SIG-M5 treated with dmso at 0.1 percent for 504 hours (cell line): ENCODE results near the gene PCSK7.

Experiments used
- DNase-seq: peaks from one replicate; lab custom pipeline; 2025; ENCODE audit not compliant: unreplicated experiment; lab: John Stamatoyannopoulos, UW

Gene PCSK7

GRCh38 chr11:117170210-117170609, 61.7 kb downstream of the PCSK7 start:
- no peak for DNase-seq

DNA sequence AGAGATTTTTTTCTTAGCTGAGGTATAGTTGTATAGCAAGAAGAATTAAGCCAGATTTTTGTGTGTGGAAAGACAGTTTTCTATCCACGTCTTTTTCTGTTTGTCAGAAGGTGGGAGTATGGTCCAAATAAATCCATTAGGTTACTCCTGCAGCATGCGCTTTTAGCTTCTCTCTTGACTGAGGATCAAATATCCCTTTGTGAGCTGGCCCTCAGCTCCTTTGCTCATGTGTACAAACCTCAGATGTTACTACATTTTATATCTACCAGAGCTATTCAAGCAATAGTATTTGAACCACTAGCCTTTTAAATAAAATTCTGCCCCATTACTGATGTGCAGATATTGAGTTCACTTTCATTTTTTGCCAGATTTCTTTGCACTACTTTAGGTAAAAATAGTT, 62.1 kb downstream of the PCSK7 start:
- no peak for DNase-seq

GRCh38 chr11:117166491-117166890, 65.4 kb downstream of the PCSK7 start:
- DNase-seq = no peak

GRCh38 chr11:117160826-117161225, 71.0 kb downstream of the PCSK7 start:
- no peak for DNase-seq

DNA sequence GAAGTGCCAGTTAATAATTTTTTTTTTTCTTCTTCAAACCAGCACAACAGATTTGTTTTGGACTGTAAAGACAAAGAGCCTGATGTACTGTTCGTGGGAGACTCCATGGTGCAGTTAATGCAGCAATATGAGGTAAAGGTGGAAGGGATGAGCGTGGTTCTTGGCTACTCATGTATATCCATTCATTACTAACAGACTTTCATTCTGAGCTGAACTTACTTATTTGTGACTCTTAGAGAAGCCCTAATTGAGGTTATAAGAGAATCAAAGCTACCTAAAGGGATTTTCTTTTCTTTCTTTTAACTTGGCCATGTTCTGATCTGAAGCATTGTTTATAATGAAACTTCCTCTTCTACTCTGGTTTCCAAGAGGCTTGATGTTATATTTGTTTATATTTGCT, 72.0 kb downstream of the PCSK7 start:
- no peak for DNase-seq

GRCh38 chr11:117157507-117157906, 74.4 kb downstream of the PCSK7 start:
- no peak for DNase-seq

DNA sequence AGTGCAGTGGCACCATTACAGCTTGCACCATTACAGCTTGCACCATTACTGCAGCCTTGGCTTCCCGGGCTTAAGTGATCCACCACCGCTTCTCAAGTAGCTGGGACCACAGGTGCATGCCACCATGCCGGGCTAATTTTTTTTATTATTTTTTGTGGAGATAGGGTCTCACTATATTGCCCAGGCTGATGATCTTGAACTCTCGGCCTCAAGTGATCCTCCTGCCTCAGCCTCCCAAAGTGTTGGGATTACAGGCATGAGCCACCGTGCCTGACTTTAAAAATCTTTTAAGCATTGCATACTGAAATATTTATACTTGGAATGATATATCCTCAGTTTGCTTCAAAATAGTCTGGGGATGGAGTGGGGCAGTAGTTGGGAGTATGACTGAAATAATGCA, 77.4 kb downstream of the PCSK7 start:
- no peak for DNase-seq
